ENCODE data around the gene KRTAP5-7.
"Not testable (repeated sequence)": the region's sequence is repeated elsewhere in the genome, so short reads cannot be mapped to it uniquely, and the experiment has no call there.

KRTAP5-7 gene, protein sequence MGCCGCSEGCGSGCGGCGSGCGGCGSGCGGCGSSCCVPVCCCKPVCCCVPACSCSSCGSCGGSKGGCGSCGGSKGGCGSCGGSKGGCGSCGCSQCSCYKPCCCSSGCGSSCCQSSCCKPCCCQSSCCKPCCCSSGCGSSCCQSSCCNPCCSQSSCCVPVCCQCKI

DNA sequence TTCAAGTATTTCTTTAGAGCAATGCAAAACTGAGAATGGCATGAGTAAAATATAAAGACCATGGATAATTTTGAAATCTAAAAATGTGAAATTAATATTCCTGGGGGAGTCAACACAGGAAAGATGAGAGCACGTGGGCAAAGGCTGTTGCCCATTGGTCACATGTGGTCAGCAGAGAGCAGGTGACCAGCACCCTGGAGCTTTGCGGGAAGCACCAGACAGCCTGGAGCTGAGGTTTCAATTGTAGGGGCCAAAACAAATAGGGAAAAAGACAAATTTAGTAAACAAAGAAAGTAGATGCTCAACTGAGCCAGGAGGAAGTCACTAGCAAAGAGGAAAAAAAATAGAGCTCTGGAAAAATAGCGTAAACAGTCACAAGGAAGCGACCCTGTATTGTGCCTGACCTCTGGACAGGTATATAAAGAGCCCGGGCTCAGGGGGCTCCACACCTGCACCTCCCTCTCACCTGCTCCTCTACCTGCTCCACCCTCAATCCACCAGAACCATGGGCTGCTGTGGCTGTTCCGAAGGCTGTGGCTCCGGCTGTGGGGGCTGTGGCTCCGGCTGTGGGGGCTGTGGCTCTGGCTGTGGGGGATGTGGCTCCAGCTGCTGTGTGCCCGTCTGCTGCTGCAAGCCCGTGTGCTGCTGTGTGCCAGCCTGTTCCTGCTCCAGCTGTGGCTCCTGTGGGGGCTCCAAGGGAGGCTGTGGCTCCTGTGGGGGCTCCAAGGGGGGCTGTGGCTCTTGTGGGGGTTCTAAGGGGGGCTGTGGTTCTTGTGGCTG is at the start of gene KRTAP5-7:
KRTAP5-7 (plus strand) TSS at position 472 of the 780 bp plus-strand sequence; CDS start at position 506, 34 bp downstream.
- DNase-seq (ENCODE audit: low spot score), result not testable (repeated sequence)

DNA sequence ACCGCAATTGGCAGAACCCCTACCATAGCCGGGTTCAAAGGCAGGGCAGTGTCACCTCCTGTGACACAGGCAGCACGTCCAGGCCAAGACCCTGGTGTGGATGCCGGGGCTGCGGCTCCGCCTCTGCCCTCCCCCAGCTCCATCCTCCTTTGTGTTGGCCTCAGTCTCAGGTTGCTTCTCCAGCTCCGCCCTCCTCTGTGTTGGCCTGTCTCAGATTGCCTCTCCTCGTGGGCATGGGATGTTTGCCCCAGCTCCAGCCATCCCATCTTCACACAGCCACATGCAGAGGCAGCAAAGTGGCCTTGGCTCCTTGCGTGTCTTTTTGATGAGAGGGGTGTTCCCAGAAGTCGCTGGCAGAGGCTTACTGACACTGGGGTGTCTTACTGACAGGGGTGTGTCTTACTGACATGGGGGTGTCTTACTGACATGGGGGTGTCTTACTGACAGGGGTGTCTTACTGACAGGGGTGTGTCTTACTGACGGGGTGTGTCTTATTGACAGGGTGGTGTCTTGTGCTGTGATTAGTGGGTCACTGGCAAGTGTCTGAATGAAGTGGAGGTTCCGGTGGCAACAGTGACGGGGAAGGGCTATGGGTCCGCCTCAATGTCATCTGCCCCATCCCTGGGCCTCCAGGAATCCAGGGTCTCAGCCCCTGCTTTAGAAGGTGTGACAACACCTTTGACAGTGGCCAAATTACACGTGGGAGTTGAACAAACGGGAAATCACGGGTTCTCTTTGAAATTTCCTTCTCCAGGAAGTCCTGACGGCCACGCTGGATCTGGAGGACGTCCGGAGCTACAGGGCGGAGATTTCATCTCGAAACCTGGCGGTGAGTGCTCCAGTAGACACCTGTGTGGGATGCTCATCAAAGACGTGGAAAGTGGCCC is 49.2 kb upstream of the KRTAP5-7 start:
- DNase-seq (ENCODE audit: low spot score), result no peak

GRCh38 chr11:71478528-71478840 is 48.6 kb upstream of the KRTAP5-7 start:
- DNase-seq (ENCODE audit: low spot score), result no peak

DNA sequence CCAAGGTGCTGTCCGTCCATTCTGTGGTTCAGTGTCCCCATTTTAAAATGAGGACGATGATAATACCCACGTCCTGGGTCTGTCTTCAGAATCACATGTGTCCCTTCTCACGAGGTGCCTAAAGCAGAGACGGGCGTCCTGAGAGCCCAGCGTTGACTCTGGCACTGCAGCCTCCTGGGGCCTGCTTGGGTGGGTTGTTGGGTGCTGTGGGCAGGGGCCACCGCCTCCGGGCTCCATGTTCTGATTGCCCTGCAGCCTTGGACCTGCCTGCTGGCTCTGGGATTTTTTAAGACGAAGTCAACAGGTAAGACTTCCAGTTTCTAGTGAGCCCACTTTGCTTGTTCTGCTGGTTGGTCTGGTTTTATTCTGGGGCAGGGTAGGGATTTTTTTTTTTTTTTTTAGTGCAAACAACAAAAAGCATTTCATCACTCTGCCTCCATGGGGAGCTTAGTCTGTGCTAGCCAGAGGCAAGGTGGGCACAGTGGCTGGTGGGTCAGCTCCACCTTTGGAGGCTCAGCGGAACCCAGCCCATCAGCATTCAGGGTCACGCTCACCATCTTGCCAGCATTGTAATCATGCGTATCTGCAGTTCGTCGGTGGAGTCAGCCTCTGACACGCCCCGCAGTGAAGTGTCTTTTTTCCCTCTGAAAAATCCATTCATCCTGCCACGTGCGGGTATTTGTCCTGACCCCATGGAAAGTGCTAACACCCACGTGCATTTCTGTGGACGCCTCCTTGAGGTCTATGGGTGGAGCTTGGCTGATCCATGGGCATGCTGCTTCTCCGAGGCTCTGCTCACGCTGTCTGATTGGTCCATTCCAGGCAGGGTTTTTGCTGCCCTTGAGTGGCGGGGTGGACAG is 45.7 kb upstream of the KRTAP5-7 start:
- DNase-seq (ENCODE audit: low spot score), result no peak

- DNase-seq (ENCODE audit: low spot score), result no peak
Observed at GRCh38 chr11:71482216-71482615, 44.9 kb upstream of the KRTAP5-7 start.

DNA sequence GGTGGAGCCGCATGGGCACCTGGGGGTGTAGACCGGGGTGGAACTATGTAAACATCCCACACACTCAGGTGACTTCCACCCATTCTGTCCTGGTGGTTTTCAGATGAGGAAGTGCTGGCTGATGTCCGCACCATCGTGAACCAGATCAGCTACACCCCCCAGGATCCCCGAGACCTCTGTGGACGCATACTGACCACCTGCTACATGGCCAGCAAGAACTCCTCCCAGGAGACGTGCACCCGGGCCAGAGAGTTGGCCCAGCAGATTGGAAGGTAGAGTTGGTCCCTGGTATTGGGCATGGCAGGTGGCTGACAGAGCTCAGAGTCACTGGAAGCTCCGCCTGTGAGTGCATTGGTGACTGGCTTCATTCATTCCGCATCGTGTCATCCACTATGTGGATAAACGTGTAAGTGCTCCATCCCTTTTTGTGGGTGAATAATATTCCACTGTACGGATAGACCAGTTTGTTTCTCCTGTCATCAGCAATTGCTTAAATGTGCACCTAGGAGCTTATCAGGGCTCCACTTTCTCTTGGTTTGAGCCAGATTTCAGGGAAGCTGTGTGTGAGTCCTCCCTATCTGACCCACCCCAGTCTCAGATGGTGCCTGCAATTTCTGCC is 44.2 kb upstream of the KRTAP5-7 start:
- no peak for DNase-seq (ENCODE audit: low spot score)

- no peak for DNase-seq (ENCODE audit: low spot score)
Observed at GRCh38 chr11:71483692-71484091, 43.4 kb upstream of the KRTAP5-7 start.

DNA sequence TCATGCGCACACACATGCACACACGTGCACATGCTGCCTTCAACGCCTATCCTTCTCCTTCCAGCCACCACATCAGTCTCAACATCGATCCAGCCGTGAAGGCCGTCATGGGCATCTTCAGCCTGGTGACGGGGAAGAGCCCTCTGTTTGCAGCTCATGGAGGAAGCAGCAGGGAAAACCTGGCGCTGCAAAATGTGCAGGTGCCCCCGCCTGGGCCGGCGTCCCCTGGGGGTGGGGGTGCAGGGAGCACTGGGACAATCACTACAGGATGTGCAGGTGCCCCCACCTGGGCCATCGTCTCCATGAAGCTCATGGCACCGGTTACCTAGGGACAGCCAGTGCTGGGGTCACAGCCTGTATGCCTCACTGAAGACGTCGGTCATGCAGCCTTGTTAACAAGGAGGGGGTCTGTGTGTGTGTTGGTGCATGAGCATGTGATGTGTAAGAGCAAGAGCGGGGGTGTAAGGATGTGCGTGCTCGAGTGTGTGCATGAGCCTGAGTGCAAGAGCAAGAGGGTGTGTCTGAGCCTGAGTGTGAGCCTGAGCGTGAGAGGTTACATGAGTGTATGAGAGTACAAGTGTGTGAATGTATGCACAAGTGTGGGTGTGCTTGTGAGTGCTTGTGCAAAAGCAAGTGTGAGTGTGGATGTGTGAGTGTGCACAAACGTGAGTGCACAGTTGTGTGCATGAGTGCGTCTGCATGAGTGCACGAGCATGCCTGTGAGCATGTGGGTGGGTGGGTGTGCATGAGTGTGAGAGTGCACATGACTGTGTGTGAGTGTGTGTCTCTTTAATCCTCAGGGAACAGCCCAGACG is 42.6 kb upstream of the KRTAP5-7 start:
- no peak for DNase-seq (ENCODE audit: low spot score)

DNA sequence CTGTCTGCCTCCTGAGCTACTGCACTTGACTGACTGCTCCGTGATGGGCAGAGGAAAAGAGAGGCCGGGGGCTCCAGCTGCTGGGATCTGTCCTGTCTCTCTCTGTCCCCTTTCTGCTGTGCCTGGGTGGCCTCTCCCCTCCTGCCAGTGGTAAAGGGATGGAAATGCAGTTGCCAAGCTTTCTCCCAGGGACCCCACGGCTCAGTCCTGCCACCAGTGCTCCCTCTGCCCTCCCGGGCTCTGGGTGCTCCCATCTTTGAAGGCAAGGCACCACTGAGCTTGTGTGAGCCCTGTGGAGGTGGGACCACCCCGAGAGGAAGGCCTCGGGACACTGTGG is 42.0 kb upstream of the KRTAP5-7 start:
- DNase-seq (ENCODE audit: low spot score), result no peak

- DNase-seq (ENCODE audit: low spot score), result no peak
Observed at GRCh38 chr11:71485466-71485865, 41.6 kb upstream of the KRTAP5-7 start.

GRCh38 chr11:71486320-71486719 is 40.7 kb upstream of the KRTAP5-7 start:
- no peak for DNase-seq (ENCODE audit: low spot score)

- no peak for DNase-seq (ENCODE audit: low spot score)
Observed at GRCh38 chr11:71488681-71489270, 38.3 kb upstream of the KRTAP5-7 start.

- no peak for DNase-seq (ENCODE audit: low spot score)
Observed at GRCh38 chr11:71489311-71490043, 37.6 kb upstream of the KRTAP5-7 start.

- DNase-seq (ENCODE audit: low spot score), result no peak
Observed at GRCh38 chr11:71490044-71490730, 36.9 kb upstream of the KRTAP5-7 start.

DNA sequence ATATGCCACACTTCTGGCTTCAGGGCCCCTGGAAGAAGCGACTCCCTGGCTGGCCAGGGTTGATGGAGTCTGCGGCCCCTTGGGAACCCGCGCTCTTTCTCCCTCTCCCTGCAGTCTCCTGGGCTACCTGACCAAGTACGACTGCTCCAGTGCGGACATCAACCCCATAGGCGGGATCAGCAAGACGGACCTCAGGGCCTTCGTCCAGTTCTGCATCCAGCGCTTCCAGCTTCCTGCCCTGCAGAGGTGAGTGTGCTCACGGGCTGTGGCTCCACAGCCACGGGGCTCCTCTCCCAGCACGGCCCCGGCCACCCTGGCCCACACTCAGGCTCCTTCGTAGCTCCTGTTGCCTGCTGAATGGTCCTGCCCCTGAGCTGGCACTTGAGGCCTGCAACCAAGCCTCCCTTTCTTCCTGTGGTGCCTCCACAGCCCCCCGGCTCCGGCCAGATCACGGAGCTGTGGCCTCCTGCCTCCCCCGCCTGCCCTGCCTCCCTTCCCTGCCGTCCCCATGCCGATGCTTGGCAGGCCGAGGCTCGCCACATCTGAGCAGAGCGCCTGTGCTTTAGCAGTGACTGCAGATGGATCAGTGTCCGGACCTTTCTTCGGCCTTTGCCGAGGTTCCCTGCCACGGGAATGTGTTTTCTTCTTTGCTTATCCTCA is 36.2 kb upstream of the KRTAP5-7 start:
- no peak for DNase-seq (ENCODE audit: low spot score)

GRCh38 chr11:71491531-71491930 is 35.5 kb upstream of the KRTAP5-7 start:
- no peak for DNase-seq (ENCODE audit: low spot score)

GRCh38 chr11:71491940-71492339 is 35.1 kb upstream of the KRTAP5-7 start:
- DNase-seq (ENCODE audit: low spot score), result no peak
